Activated CD8-positive, alpha-beta memory T cell treated with anti-CD3 and anti-CD28 coated beads for 36 hours (primary cell): ENCODE measurements around the gene KRTDAP. TPM values are rescaled to one million over a fixed set of nuclear protein-coding genes. Genes with fewer than 3 reads are reported as not detected.

Experiments used
- CTCF ChIA-PET: fragments of 350-600 bp; sonication (Branson Sonifier 250); formaldehyde crosslinking; loops from one replicate; lab custom pipeline; 2021; ENCODE audit warnings: antibody characterized with exemption; lab: Charles Lee
- POLR2A ChIA-PET: fragments of 350-600 bp; sonication (Branson Sonifier 250); formaldehyde crosslinking; loops from one replicate; lab custom pipeline; 2021; ENCODE audit warnings: antibody characterized with exemption; lab: Charles Lee
- total RNA-seq, 2 experiments: library from RNA; stranded (reverse); gene quantifications; one replicate each; pipeline ENCODE4 v1.2.3, GENCODE V29; 2021

The KRTDAP gene
- total RNA-seq, 2 experiments from 2014 or later = not detected

DNA sequence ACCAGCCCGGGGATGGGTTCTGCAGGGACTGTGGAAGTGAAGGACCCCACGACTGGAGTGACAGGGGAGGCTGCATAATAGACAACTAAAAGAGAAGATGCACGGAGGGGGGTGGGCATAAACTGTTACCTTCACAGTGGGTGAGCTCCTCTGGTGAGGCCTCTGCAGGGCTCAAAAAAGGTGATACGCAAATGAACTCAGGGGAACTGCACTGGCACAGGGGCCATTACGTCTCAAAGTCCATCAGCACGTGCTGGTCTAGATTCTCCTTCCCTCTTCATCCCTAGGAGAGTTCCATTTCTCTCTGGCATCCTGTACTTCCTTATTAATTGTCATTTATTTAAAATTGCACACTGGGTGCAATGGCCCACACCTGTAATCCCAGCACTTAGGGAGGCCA is 50.3 kb downstream of the KRTDAP start:
- ChIA-PET CTCF (no interaction called here), POLR2A (no interaction called here)

DNA sequence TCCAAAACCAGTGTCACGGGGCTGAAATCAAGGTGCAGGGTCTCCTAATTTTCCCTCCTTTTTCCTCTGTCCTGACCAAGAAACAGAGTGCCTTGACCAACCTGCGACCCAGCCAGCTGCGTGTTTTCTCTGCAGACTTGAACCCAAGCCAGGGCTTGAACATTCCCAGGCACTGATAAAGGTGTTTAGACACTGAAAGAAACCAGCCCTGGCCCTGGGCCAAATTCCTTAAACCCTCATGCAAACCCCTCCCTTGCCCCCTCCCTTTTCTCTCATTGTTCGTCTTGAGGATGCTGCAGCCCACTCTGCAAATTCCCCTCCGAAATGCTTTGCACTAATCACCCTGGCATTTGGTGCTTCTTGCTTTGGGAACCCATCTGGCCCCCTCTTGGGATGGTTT is 51.7 kb downstream of the KRTDAP start:
- POLR2A ChIA-PET = no interaction called here
- CTCF ChIA-PET = no interaction called here

DNA sequence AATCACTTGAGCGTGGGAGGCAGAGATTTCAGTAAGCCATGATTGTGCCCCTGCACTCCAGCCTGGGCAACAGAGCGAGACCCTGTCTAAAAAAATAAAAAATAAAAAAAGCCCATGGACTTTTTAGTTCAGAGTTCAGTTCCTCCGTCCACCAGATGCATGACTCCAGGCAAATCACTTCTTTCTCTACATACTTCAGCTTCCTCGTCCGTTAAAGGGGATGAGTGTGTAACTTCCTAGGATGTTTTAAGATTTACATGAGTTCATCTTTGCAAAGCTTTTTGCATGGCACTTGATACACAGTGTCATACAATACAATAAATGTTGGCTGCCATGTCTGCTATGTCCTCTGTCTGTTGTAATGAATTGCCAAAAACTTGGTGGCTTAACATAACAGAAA is 52.2 kb downstream of the KRTDAP start:
- CTCF ChIA-PET = no interaction called here

DNA sequence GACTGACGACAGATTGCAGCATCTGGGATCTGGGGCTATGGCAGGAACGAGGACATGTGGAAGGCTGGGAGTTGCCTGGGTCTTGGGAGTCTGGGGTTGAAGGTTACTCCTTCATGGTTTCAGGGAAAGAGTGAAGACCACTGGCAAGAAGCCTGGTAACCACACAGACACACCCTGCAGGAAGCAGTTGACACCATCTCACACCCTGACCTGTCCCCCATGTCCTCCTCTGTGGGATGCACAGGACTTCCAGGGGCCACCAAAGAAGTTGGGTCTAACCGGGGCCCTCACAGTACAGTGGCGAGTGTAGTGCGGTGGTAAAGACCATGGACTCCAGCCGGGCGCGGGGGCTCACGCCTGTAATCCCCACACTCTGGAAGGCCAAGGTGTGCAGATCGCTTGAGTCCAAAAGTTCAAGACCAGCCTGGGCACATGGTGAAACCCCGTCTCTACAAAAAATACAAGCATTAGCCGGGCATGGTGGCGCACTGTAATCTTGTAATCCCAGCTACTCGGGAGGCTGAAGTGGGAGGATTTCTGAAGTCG is 52.8 kb downstream of the KRTDAP start:
- CTCF ChIA-PET = interaction anchor here (0.6 kb wide), 1 partner anchor 232 kb away, joined by 3 read pairs; no protein-coding TSS in a partner anchor
- POLR2A ChIA-PET = no interaction called here

More for the DNA sequence above, 52.2 kb downstream of the KRTDAP start:
- POLR2A ChIA-PET = no interaction called here

Other genes starting within 250 kb of the KRTDAP start
- 10 to 100 TPM; 25.1 to 25.3 TPM for gene LSR, start 241.5 kb downstream of the KRTDAP start, total RNA-seq
- gene USF2, start 221.5 kb downstream of the KRTDAP start, total RNA-seq = 100 to 1,000 TPM; 106 to 112 TPM
- gene HAMP, start 207.9 kb downstream of the KRTDAP start, total RNA-seq = under 1 TPM; 0.48 to 0.55 TPM
- not detected for gene MAG, start 198.3 kb downstream of the KRTDAP start, total RNA-seq
- under 1 TPM; 0.13 to 0.23 TPM for gene CD22, start 161.3 kb downstream of the KRTDAP start, total RNA-seq
- gene FFAR1, start 142.6 kb downstream of the KRTDAP start, total RNA-seq = not detected
- gene FFAR3, start 132.0 kb downstream of the KRTDAP start, total RNA-seq = under 1 TPM; 0.38 to 0.42 TPM
- gene GPR42, start 119.4 kb downstream of the KRTDAP start, total RNA-seq = not detected
- gene FFAR2, start 42.2 kb downstream of the KRTDAP start, total RNA-seq = not detected
- gene DMKN, start 23.2 kb upstream of the KRTDAP start, total RNA-seq = 1 to 10 TPM in 1 of 2 experiments, under 1 TPM in 1; 0.65 to 2.0 TPM
- not detected for gene SBSN, start 37.8 kb upstream of the KRTDAP start, total RNA-seq
- not detected for gene GAPDHS, start 43.0 kb upstream of the KRTDAP start, total RNA-seq
- 100 to 1,000 TPM; 106 to 110 TPM for gene TMEM147, start 55.2 kb upstream of the KRTDAP start, total RNA-seq
- not detected for gene ATP4A, start 73.2 kb upstream of the KRTDAP start, total RNA-seq
- gene PMIS2, start 95.7 kb upstream of the KRTDAP start, total RNA-seq = not detected
- 10 to 100 TPM; 38.8 to 40.9 TPM for gene HAUS5, start 122.3 kb upstream of the KRTDAP start, total RNA-seq
- 100 to 1,000 TPM; 102 to 104 TPM for gene RBM42, start 138.6 kb upstream of the KRTDAP start, total RNA-seq
- 1 to 10 TPM; 2.0 to 2.1 TPM for gene ETV2, start 151.3 kb upstream of the KRTDAP start, total RNA-seq
- 100 to 1,000 TPM; 426 to 431 TPM for gene COX6B1, start 157.9 kb upstream of the KRTDAP start, total RNA-seq
- under 1 TPM; 0.23 to 0.38 TPM for gene UPK1A, start 176.1 kb upstream of the KRTDAP start, total RNA-seq
- 100 to 1,000 TPM; 278 to 282 TPM for gene ZBTB32, start 214.1 kb upstream of the KRTDAP start, total RNA-seq
- 10 to 100 TPM; 52.0 to 53.1 TPM for gene KMT2B, start 227.5 kb upstream of the KRTDAP start, total RNA-seq